AG04449 (cell line): ENCODE measurements around the gene FAM171A1.

ENCODE experiments used
- CTCF ChIA-PET: fragments of 350-600 bp; formaldehyde crosslinking; extraction: SDS; loops from one replicate; lab custom pipeline; 2021; ENCODE audit warnings: antibody characterized with exemption; lab: Yijun Ruan, JAX
- POLR2A ChIA-PET: fragments of 400-600, 350-600 bp; formaldehyde crosslinking; extraction: SDS; loops from one replicate; lab custom pipeline; 2020; ENCODE audit warnings: antibody characterized with exemption, inconsistent platforms; lab: Yijun Ruan, JAX
- DNase-seq: peaks from one replicate; pipeline ENCODE4 v3.0.0-alpha.2; 2010; ENCODE audit warnings: low read depth, low spot score
- H3K4me3 ChIP-seq: 2 replicates; pipeline ENCODE4 v1.5.1; 2011; ENCODE audit warnings: low read depth, mild to moderate bottlenecking, control low read depth, low read length
- TF ChIP-seq, protein P1 (sequence below): IDR thresholded peaks from one replicate; pipeline ENCODE4 v1.5.1; 2011; ENCODE audit warnings: mild to moderate bottlenecking, moderate library complexity, low read length, control low read depth, inconsistent platforms; ENCODE audit not compliant: insufficient read depth; ENCODE audit errors: missing control alignments

FAM171A1 gene

DNA sequence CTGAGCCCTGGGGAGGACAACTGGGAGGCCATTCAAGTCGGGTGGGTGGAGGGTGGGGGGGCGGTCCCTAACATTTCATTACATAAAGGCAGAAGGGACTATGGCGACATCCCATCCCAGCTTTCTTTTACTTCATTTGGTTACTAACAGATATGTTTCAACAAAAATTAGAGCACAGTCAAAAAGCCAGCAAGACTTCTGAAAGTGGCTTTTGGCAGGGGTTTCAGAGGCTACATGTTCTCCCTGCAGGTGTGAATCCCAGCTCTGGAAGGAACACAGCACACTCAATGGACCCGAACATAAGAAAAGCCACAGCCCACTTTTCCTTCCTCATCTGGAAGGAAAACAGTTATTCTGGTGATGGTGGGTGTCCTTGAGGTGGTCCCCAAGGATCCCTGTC is 7.1 kb downstream of the FAM171A1 start:
- ChIA-PET CTCF (interaction anchor here (1.3 kb wide), 1 partner anchor 153 kb away, joined by 4 read pairs; no protein-coding TSS in a partner anchor), POLR2A (no interaction called here)
- DNase-seq: no peak
- TF ChIP-seq, protein P1, sequence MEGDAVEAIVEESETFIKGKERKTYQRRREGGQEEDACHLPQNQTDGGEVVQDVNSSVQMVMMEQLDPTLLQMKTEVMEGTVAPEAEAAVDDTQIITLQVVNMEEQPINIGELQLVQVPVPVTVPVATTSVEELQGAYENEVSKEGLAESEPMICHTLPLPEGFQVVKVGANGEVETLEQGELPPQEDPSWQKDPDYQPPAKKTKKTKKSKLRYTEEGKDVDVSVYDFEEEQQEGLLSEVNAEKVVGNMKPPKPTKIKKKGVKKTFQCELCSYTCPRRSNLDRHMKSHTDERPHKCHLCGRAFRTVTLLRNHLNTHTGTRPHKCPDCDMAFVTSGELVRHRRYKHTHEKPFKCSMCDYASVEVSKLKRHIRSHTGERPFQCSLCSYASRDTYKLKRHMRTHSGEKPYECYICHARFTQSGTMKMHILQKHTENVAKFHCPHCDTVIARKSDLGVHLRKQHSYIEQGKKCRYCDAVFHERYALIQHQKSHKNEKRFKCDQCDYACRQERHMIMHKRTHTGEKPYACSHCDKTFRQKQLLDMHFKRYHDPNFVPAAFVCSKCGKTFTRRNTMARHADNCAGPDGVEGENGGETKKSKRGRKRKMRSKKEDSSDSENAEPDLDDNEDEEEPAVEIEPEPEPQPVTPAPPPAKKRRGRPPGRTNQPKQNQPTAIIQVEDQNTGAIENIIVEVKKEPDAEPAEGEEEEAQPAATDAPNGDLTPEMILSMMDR: no peak
- no peak overlapping the region for H3K4me3 ChIP-seq

DNA sequence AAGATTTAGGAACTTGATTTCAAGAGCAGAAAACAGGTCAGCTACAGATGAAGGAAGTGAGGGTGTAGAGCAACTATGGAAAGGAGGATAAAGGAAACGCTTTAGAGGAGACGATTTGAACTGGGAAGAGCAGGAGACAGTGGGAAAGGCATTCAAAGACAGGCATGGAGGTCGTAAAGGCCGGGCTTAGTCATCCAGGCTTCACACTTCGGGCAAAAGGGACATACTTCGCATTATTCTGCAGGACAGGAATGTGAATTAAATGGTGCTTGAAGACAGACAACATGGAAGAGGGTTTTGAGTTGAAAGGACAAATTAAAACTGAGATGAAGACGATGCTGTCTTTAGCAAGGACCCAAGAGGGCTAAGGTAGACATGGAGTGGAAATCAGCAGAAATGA is 8.1 kb downstream of the FAM171A1 start:
- DNase-seq: no peak
- CTCF ChIA-PET: interaction anchor here (0.9 to 1.3 kb wide), 4 partner anchors 9 to 152 kb away, joined by 3 to 4 read pairs (median 3); no protein-coding TSS in a partner anchor
- TF ChIP-seq, protein P1: no peak
- no peak overlapping the region for H3K4me3 ChIP-seq
- POLR2A ChIA-PET: no interaction called here

DNA sequence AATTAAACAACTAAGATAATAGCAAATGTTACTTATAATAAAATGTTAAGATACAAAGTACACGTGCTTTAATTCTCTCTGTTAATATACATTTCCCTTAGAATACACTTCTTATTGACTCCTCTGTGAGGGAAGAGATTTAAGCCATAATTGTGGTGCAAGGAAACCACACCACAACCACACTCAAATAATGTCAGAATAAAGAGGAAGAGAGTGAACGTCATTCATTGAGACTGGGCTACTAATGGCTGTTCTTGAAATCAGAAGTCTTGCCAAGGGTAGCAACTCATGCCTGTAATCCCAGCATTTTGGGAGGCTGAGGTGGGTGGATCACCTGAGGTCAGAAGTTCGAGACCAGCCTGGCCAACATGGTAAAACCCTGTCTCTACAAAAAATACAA is 10.0 kb downstream of the FAM171A1 start:
- CTCF ChIA-PET: no interaction called here
- DNase-seq: no peak
- POLR2A ChIA-PET: no interaction called here

DNA sequence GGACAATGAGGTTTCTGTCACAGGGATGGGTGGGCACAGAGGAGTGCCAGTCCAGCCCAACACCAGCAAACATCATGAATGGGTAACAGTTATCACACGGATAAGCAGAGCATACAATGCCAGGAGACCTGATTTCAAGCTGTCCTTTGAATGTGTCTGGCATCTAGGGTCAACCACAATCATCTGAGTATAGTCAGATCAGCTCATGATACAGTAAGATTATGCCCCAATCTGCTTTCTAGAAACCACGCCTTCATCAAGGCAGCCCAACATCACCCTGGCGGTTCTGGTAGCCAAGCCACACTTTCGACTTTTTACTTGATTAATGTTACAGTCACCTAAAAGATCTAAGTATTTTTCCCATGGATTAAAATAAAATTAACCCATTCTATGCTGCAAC is 10.5 kb downstream of the FAM171A1 start:
- DNase-seq: no peak
- ChIA-PET CTCF (interaction anchor here (2.1 kb wide), 1 partner anchor 8 kb away, joined by 6 read pairs; no protein-coding TSS in a partner anchor), POLR2A (no interaction called here)
- H3K4me3 ChIP-seq: no peak overlapping the region
- TF ChIP-seq, protein P1: no peak

More for the DNA sequence above, 10.0 kb downstream of the FAM171A1 start:
- H3K4me3 ChIP-seq: no peak overlapping the region
- TF ChIP-seq, protein P1: no peak

GRCh38 chr10:15353471-15354017 is 17.5 kb downstream of the FAM171A1 start:
- no peak overlapping the region for H3K4me3 ChIP-seq
- CTCF ChIA-PET: no interaction called here
- DNase-seq: no peak
- POLR2A ChIA-PET: no interaction called here
- TF ChIP-seq, protein P1: no peak

- DNase-seq: no peak
- CTCF ChIA-PET: no interaction called here
- H3K4me3 ChIP-seq: no peak overlapping the region
- TF ChIP-seq, protein P1: no peak
- POLR2A ChIA-PET: no interaction called here
These were observed 18.3 kb downstream of the FAM171A1 start for GRCh38 chr10:15352836-15353235.
